Measurements from ENCODE around the gene MRPL2.

The MRPL2 gene

GRCh38 chr6:43054206-43054943 lies 4.9 kb downstream of the MRPL2 start:
- Histone ChIP-seq H3K4ac (ENCODE audit: low read length) (no peak overlapping the region), H3K4me1 (ENCODE audit: control insufficient read depth in 2 of 2, insufficient read depth in 1 of 2, low read depth in 1 of 2, low read length in 2 of 2) (peaks cover 9 to 10% of the 10 kb centered on the region in 2 donors), H2BK12ac (ENCODE audit: low read length) (no peak overlapping the region), H3K4me2 (ENCODE audit: insufficient read depth, low read length, poor library complexity, severe bottlenecking) (peak overlapping the region; percentile 41), H3K9me3 (replicated peaks in 1 of 2; ENCODE audit: control insufficient read depth in 2 of 2, insufficient read depth in 1 of 2, low read depth in 1 of 2, low read length in 2 of 2) (no peaks in the 10 kb centered on the region), H3K18ac (ENCODE audit: low read length) (no peak overlapping the region), H2BK120ac (ENCODE audit: low read depth, low read length) (no peak overlapping the region), H3K27me3 (ENCODE audit: control insufficient read depth in 3 of 3, insufficient read depth in 3 of 3, low read depth in 1 of 3, low read length in 3 of 3) (no peaks in the 10 kb centered on the region), H3K14ac (ENCODE audit: low read length) (no peak overlapping the region), H2BK15ac (ENCODE audit: low read length) (no peak overlapping the region), H2AK5ac (ENCODE audit: low read depth, low read length) (no peak overlapping the region), H3K9ac (ENCODE audit: low read depth, low read length, poor library complexity) (no peak overlapping the region), H3K4me3 (ENCODE audit: low read length in 2 of 2) (peak overlapping the region in 1 of 2 donors; percentile 87), H4K8ac (ENCODE audit: low read depth, low read length) (no peak overlapping the region), H3K23ac (ENCODE audit: low read depth, low read length, poor library complexity) (no peak overlapping the region), H3K79me1 (ENCODE audit: low read depth, low read length) (peaks cover 10% of the 10 kb centered on the region), H2BK5ac (ENCODE audit: low read length) (no peak overlapping the region), H3K27ac (replicated peaks; ENCODE audit: low read length) (no peak overlapping the region), H3K36me3 (replicated peaks in 1 of 2; ENCODE audit: control insufficient read depth in 2 of 2, insufficient read depth in 2 of 2, low read length in 2 of 2) (peaks cover 25 to 59% of the 10 kb centered on the region in 2 donors), H4K91ac (ENCODE audit: low read depth, low read length, poor library complexity) (no peak overlapping the region), H2AFZ (ENCODE audit: low read length) (peak overlapping the region; percentile 86)
- no peak for DNase-seq (ENCODE audit: low spot score)
- no CpG with 5 or more reads among the region's 17 CpGs for WGBS, 2 donors (ENCODE audit: extremely low coverage in 2 of 2, insufficient read length in 2 of 2, insufficient replicate concordance in 1 of 2)

- Histone ChIP-seq H3K14ac (ENCODE audit: low read length) (peak within 1 kb of the TSS; percentile 72), H3K9me3 (replicated peaks in 1 of 2; ENCODE audit: control insufficient read depth in 2 of 2, insufficient read depth in 1 of 2, low read depth in 1 of 2, low read length in 2 of 2) (no peaks in the 10 kb centered on the region), H3K18ac (ENCODE audit: low read length) (peak within 1 kb of the TSS; percentile 89), H3K23ac (ENCODE audit: low read depth, low read length, poor library complexity) (peak within 1 kb of the TSS; percentile 98), H2BK120ac (ENCODE audit: low read depth, low read length) (peak within 1 kb of the TSS; percentile 35), H3K4me2 (ENCODE audit: insufficient read depth, low read length, poor library complexity, severe bottlenecking) (peak within 1 kb of the TSS; percentile 71), H3K4ac (ENCODE audit: low read length) (peak within 1 kb of the TSS; percentile 86), H3K79me1 (ENCODE audit: low read depth, low read length) (peaks cover 7% of the 10 kb centered on the region), H2BK5ac (ENCODE audit: low read length) (peak within 1 kb of the TSS; percentile 84), H3K27ac (replicated peaks; ENCODE audit: low read length) (peak within 1 kb of the TSS; percentile 86), H3K4me3 (ENCODE audit: low read length in 2 of 2) (peak within 1 kb of the TSS; percentile 87 to 92), H3K27me3 (ENCODE audit: control insufficient read depth in 3 of 3, insufficient read depth in 3 of 3, low read depth in 1 of 3, low read length in 3 of 3) (no peaks in the 10 kb centered on the region), H3K9ac (ENCODE audit: low read depth, low read length, poor library complexity) (peak within 1 kb of the TSS; percentile 98), H2AK5ac (ENCODE audit: low read depth, low read length) (peak within 1 kb of the TSS; percentile 91), H3K4me1 (ENCODE audit: control insufficient read depth in 2 of 2, insufficient read depth in 1 of 2, low read depth in 1 of 2, low read length in 2 of 2) (peaks cover 9 to 10% of the 10 kb centered on the region in 2 donors), H3K36me3 (replicated peaks in 1 of 2; ENCODE audit: control insufficient read depth in 2 of 2, insufficient read depth in 2 of 2, low read length in 2 of 2) (peaks cover 28 to 64% of the 10 kb centered on the region in 2 donors), H2BK15ac (ENCODE audit: low read length) (peak within 1 kb of the TSS; percentile 13), H4K91ac (ENCODE audit: low read depth, low read length, poor library complexity) (peak within 1 kb of the TSS; percentile 48), H2AFZ (ENCODE audit: low read length) (peak within 1 kb of the TSS; percentile 86), H2BK12ac (ENCODE audit: low read length) (no peak within 1 kb of the TSS), H4K8ac (ENCODE audit: low read depth, low read length) (peak within 1 kb of the TSS; percentile 70)
- 100% methylated on average over 2 of the region's 45 CpGs; no CpG with 5 or more reads in 1 of the 2 donors for WGBS, 2 donors (ENCODE audit: extremely low coverage in 2 of 2, insufficient read length in 2 of 2, insufficient replicate concordance in 1 of 2)
- DNase-seq (ENCODE audit: low spot score): peak; percentile 72
Observed at GRCh38 chr6:43053545-43054205, 5.6 kb downstream of the MRPL2 start, which contains the start of gene CUL7. CUL7 (minus strand) TSS chr6:43053851; CDS start chr6:43052788, 1,063 bp downstream.

DNA sequence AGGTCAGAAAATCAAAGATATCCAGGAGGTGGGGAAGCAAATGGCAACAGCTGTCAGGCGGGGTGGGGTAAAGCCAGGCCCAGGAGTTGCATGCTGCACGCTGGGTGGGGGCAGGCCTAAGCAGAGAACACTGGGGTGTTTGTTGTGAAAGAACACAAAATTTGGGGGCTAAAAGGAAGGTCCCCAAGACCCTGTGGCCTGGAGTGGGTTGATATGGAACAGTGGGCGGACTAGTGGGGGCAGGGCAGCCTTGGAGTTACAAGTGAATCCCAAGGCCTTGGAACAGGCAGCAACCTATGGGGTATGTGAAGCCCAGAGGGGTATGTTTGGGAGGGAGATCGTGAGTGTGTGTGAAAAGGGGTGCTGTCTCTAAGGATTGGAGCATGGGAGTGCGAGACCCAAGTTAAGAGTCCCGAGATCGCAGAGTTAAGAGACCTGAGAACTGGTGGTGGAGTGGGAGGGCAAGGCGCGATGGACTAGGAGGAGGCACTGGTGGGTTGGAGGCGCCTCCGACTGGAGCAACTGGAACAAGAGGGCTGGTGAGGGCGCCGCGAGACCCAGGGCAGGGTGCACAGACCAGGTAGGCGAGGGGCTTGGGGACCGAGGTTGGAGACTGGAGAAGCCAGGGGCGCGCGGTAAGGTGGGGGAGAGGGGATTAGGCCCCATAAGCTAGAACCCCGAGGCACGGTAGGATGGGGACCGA lies 6.2 kb downstream of the MRPL2 start:
- peak overlapping the region; percentile 35 for H2BK120ac ChIP-seq (ENCODE audit: low read depth, low read length)
- peaks cover 4 to 6% of the 10 kb centered on the region in 2 donors for H3K4me1 ChIP-seq (ENCODE audit: control insufficient read depth in 2 of 2, insufficient read depth in 1 of 2, low read depth in 1 of 2, low read length in 2 of 2)
- H3K14ac ChIP-seq (ENCODE audit: low read length): peak overlapping the region; percentile 72
- H3K23ac ChIP-seq (ENCODE audit: low read depth, low read length, poor library complexity): peak overlapping the region; percentile 98
- no peak for DNase-seq (ENCODE audit: low spot score)
- H3K79me1 ChIP-seq (ENCODE audit: low read depth, low read length): peaks cover 3% of the 10 kb centered on the region
- peak overlapping the region; percentile 84 for H2BK5ac ChIP-seq (ENCODE audit: low read length)
- no peak overlapping the region for H2BK12ac ChIP-seq (ENCODE audit: low read length)
- H3K4me2 ChIP-seq (ENCODE audit: insufficient read depth, low read length, poor library complexity, severe bottlenecking): peak overlapping the region; percentile 71
- H4K91ac ChIP-seq (ENCODE audit: low read depth, low read length, poor library complexity): peak overlapping the region; percentile 48
- H3K4ac ChIP-seq (ENCODE audit: low read length): peak overlapping the region; percentile 86
- WGBS, 2 donors (ENCODE audit: extremely low coverage in 2 of 2, insufficient read length in 2 of 2, insufficient replicate concordance in 1 of 2): no CpG with 5 or more reads among the region's 22 CpGs
- peak overlapping the region; percentile 98 for H3K9ac ChIP-seq (ENCODE audit: low read depth, low read length, poor library complexity)
- no peaks in the 10 kb centered on the region for H3K9me3 ChIP-seq (replicated peaks in 1 of 2; ENCODE audit: control insufficient read depth in 2 of 2, insufficient read depth in 1 of 2, low read depth in 1 of 2, low read length in 2 of 2)
- peaks cover 31 to 66% of the 10 kb centered on the region in 2 donors for H3K36me3 ChIP-seq (replicated peaks in 1 of 2; ENCODE audit: control insufficient read depth in 2 of 2, insufficient read depth in 2 of 2, low read length in 2 of 2)
- H4K8ac ChIP-seq (ENCODE audit: low read depth, low read length): peak overlapping the region; percentile 70
- H2AFZ ChIP-seq (ENCODE audit: low read length): peak overlapping the region; percentile 86
- peak overlapping the region; percentile 87 to 92 for H3K4me3 ChIP-seq (ENCODE audit: low read length in 2 of 2)
- H2AK5ac ChIP-seq (ENCODE audit: low read depth, low read length): peak overlapping the region; percentile 91
- peak overlapping the region; percentile 89 for H3K18ac ChIP-seq (ENCODE audit: low read length)
- peak overlapping the region; percentile 13 for H2BK15ac ChIP-seq (ENCODE audit: low read length)
- no peaks in the 10 kb centered on the region for H3K27me3 ChIP-seq (ENCODE audit: control insufficient read depth in 3 of 3, insufficient read depth in 3 of 3, low read depth in 1 of 3, low read length in 3 of 3)
- H3K27ac ChIP-seq (replicated peaks; ENCODE audit: low read length): peak overlapping the region; percentile 86

Measured in neuronal stem cell (in vitro differentiated cells).